Kidney tubule cell (primary cell): ENCODE data around the gene ALDH3B1.

Source experiments
- DNase-seq: peaks from one replicate; pipeline ENCODE4 v3.0.0-alpha.2; 2018; ENCODE audit warnings: low spot score

ALDH3B1 gene

DNA sequence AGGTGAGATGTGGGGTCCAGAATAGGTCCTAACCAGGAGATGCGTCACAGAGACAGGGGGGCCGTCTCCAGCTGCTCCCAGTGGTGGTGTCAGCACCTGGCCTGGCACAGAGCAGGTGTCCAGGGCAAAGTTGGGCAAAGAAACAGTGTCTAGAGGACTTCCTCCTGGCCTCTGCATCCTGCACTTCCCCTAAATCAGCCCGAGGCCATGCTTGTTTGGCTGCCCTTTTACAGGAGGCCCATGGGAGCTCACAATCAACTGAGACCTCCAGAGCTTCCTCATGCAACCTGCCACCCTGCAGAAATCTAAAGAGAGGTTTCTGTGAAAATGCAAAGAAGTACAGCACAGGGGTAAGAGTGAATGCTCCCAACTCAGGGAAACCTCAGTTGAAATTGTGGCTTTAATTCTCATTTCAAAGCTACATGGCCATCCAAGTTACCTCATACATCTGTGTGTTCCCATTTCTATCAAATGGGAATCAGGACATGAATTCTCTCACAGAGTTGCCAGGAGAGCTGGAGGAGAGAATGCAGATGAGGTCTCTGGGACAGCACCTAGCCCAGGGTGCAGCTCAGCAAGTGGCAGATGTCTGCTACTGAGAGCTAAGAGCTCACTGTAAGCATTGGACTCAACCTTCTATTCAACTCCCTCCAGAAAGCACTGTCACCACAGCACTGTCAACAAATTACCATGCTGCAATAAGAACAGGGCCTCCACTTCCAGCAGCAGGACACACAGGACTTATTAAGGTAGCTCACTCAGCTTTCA lies 61.3 kb downstream of the ALDH3B1 start:
- no peak for DNase-seq

DNA sequence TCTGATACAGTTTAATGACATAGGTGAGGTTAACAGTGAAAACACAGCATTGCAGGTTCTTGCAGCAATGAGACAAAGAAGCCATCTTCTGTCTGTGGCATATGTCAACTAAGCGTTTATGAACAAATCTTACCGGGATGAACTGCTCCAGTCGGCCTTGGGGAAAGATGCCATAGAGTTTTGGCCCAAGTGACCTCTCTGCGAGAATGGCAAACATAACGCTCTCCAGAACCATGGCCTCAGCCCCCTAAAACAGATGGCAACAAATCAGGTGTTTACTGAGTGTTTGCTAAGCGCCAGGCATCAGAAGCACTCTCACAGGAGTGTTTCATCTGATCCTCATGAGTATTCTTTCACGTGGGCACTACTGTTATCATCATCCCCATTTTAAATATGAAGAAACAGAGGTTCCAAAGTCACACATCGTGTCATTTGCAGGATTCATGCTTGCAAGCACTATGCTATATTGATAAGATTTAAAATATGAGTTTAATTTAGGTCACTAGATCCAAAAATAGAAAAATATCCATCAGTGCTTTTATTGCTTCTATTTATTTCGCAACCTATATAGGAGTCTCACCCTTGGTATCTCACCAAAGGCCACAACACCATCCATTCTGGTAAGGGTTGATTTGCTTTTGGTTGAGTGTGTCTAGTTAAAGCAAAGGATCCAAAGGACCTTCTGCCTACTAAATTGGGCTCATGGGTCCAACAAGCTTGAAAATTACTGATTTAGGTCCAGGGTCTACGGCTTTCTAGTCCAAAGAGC lies 64.6 kb downstream of the ALDH3B1 start:
- DNase-seq: no peak

DNA sequence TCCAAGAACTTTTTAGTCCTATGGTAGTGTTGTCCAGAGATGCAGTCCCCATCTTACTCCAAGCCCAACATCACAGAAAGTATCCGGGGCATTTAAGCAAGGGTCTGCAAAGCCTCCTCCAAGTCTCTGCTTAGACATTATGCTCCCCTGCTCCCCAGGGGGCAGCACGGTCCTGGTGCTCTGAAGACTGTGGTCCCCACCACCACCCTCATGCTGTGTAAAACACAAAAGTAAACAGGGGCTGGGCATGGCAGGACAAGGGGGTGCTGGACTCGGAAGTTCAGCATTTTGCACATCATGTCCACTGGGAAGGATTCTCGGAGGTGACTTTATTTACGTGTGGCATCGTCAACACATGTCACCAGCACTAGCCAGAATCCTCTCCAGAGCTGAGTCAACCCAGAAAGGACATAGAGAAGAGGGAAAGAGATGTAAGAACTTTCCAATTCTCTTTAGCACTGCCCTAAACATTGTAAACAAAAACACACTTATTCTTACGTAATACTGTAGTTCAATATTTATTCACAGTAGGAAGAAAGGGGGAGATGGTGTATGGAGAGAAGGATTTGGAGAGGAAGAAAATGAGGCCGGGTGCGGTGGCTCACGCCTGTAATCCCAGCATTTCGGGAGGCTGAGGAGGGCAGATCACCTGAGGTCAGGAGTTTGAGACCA lies 66.4 kb downstream of the ALDH3B1 start:
- no peak for DNase-seq

DNA sequence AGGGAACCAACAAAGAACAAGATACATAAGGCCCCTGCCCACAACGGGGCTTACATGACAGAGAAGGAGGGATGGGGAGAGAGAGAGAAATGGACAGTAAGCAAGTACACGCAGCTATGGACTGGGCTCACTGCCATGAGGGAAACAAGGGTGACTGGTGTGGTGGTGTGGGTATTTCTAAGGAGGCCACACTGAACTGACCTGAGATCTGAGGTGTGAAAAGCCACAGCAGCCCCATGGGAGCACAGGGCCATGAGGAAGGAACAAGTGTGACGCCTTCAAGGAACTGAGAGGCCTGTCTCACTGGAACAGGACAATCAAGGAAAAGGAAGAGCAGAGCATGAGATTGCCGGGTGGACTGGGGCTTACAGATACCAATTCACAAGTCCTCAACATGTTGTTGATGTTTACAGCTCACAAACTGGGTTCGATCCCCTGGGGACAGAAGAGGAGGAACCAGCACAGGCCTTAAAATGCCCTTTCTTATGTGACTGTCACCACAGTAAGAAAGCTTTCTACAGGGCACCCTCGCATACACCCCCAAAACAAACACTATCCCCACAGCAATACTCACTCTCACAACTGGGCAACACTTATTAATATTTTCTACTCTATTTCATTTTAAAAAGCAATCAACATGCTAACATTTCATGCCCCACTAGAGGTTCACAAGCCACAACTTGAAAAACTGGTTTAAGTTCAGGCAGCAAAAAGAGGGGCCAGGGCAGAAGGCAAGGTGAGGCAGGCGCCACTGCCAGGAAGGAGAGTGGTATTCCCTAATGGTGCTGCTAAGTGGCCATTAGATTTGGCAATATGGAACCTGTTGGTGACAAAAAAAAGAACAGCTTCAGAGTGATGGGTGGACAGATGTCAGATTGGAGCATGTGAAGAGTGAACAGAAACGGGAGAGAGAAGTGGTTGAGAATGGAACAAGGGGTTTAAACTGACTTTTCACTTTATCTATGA lies 67.8 kb downstream of the ALDH3B1 start:
- no peak for DNase-seq
